ENCODE measurements around the gene C2orf78. TPM values are rescaled to one million over a fixed set of nuclear protein-coding genes. Genes with fewer than 3 reads are reported as not detected.

The C2orf78 gene
- total and polyA plus RNA-seq, 8 donors: not detected

DNA sequence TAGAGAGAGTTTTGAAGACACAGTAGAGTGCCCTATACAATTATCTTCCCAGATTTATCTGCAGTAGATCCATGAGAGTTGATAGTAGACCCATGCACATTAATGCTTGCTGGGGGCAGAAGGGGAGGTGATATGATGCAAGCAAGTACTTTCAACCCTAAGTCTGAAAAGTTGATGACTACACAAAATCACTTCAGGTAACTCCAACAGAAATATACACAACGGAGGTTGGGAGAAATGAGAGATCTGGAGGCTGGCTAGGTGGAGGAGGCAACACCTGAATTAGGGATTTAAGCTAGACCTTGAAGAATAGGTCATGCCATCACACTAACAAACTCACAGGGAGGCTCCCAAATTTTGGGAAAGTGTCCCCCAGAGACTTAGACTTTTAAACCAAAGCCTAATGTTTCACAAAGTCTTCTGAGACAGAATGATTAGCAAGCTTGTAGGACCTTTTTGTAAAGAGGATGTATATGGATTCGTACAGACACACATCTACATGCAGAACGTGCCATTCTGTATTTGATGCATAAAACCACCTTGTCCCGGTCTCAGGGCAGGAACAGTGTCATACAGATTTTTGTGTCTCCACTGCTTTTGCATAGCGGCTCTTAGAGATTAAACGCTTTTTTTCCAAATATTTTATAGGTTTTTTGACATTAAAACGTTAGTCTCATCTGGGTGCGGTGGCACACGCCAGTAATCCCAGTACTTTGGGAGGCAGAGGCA, 43.8 kb downstream of the C2orf78 start:
- Histone ChIP-seq H3K4me3 (peak overlapping the region in 2 of 4 donors; percentile 78 to 81), H3K9me3 (no peaks in the 10 kb centered on the region), H3K36me3 (no peaks in the 10 kb centered on the region), H3K4me1 (peaks cover 7 to 14% (median 14%) of the 10 kb centered on the region in 3 donors), H3K27me3 (no peaks in the 10 kb centered on the region), H3K27ac (peak overlapping the region in 1 of 4 donors; percentile 77)
- intact Hi-C loops (cut with DNase I): loop anchor here in 1 of 3 donors (10.0 kb wide), 1 partner anchor 507 kb away; no protein-coding TSS in a partner anchor
- FAIRE-seq (no peak), ATAC-seq (no peak), DNase-seq (no peak)
- TF ChIP-seq, protein P1, sequence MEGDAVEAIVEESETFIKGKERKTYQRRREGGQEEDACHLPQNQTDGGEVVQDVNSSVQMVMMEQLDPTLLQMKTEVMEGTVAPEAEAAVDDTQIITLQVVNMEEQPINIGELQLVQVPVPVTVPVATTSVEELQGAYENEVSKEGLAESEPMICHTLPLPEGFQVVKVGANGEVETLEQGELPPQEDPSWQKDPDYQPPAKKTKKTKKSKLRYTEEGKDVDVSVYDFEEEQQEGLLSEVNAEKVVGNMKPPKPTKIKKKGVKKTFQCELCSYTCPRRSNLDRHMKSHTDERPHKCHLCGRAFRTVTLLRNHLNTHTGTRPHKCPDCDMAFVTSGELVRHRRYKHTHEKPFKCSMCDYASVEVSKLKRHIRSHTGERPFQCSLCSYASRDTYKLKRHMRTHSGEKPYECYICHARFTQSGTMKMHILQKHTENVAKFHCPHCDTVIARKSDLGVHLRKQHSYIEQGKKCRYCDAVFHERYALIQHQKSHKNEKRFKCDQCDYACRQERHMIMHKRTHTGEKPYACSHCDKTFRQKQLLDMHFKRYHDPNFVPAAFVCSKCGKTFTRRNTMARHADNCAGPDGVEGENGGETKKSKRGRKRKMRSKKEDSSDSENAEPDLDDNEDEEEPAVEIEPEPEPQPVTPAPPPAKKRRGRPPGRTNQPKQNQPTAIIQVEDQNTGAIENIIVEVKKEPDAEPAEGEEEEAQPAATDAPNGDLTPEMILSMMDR (IDR thresholded peaks at IDR 0.05): no peak
- 76 to 78% methylated on average over 9 of the region's 9 CpGs for WGBS, 2 donors

DNA sequence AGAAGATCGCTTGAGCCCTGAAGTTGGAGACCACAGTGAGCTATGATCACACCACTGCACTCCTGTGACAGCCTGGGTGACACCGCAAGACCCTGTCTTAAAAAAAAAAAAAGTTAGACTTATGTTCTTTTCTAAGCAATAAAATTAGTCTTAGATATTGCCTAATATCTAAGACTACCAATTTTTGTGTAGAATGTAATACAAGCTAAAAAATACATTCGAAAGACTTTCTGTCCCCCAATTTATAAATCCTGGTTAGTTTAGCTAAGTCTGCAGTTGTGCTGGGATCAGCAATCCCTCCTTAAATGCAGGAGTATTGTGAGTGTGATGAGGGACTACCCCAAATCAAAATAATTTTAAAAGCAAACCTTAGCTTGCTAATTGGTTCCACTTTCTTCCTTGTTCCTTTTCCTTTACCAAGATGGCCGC, 44.4 kb downstream of the C2orf78 start:
- TF ChIP-seq, protein P1 (IDR thresholded peaks at IDR 0.05): no peak
- Histone ChIP-seq H3K4me3 (peak overlapping the region in 3 of 4 donors; percentile 78 to 88 (median 81)), H3K27ac (peak overlapping the region; percentile 73 to 85 (median 79)), H3K4me1 (peaks cover 7 to 14% (median 14%) of the 10 kb centered on the region in 3 donors), H3K36me3 (no peaks in the 10 kb centered on the region), H3K27me3 (no peaks in the 10 kb centered on the region), H3K9me3 (no peaks in the 10 kb centered on the region)
- WGBS, 2 donors: 59 to 64% methylated on average over 4 of the region's 4 CpGs
- intact Hi-C loops (cut with DNase I): loop anchor here in 1 of 3 donors (10.0 kb wide), 1 partner anchor 506 kb away; no protein-coding TSS in a partner anchor
- ATAC-seq: no peak
- no peak for DNase-seq
- no peak for FAIRE-seq

DNA sequence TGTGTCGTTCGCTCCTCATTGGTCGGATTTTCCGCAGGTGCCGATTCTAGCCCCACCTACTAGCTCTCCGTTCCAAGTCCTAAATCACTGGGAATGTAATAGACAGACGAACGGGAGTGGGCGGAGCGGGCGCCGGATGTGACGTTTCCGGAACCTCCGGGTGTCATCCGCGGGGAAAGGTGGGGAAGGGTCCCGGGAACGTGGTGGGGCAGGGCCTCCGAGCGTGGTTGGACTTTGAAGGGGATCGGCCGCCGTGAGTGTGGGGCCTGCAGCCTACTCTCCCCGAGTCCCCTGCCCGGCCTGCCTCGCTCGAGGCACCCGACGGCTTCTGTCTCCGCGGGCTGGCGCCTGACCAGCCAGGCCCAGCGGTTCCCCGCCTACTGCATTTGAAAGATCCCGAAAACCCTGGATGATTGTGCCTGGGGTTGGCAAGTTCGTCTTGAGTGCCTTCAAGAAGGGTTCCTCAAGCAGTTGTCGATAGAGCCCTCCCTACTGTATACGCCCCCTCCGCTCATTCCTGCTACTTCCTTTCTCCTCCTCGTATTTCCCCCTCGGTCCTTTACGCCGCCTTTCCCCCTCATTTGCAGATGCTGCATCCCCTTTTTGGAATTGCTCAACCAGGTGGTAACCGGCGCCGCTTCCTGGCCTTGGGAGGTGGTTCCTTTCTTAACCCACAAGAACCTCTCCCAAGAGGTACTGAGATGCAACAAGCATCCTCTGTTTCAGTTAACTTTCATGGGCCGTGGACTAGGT, 45.0 kb downstream of the C2orf78 start, which contains the start of gene STAMBP:
STAMBP (plus strand) TSS at position 144 of the 753 bp plus-strand sequence. CDS start 1,896 bp downstream, outside the sequence.
- Histone ChIP-seq H3K27me3 (no peaks in the 10 kb centered on the region), H3K4me1 (peaks cover 7 to 14% (median 14%) of the 10 kb centered on the region in 3 donors), H3K4me3 (peak within 1 kb of the TSS; percentile 53 to 88 (median 80)), H3K36me3 (no peaks in the 10 kb centered on the region), H3K9me3 (no peaks in the 10 kb centered on the region), H3K27ac (peak within 1 kb of the TSS; percentile 73 to 85 (median 79))
- TF ChIP-seq, protein P1 (IDR thresholded peaks at IDR 0.05): no peak
- FAIRE-seq: peak; percentile 88
- WGBS, 2 donors: 0% methylated on average over 47 to 48 of the region's 48 CpGs
- ATAC-seq: peak; percentile 99 to 100 (median 99)
- intact Hi-C loops (cut with DNase I): loop anchor here in 1 of 3 donors (10.0 kb wide), 1 partner anchor 506 kb away; no protein-coding TSS in a partner anchor
- DNase-seq: peak; percentile 95 to 97 (median 97)

DNA sequence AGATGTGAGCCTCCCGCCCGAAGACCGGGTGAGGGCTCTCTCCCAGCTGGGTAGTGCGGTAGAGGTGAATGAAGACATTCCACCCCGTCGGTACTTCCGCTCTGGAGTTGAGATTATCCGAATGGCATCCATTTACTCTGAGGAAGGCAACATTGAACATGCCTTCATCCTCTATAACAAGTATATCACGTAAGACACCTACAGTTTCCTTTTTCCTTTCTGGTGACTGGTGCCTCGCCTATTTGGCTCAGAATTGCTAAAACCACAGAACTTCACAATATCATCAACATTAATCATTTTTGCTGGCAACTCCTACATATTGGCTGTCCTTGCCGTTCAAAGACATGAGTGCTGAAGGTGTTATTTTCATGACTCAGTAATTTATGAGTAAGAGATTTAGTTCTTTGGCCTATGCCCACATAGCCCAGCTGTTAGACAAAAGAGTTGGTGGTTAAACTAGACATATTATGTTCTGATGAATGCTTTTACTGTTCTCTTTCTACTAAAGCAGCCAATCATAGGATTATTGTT, 47.0 kb downstream of the C2orf78 start:
- no peaks in the 10 kb centered on the region for H3K9me3 ChIP-seq
- FAIRE-seq: no peak
- no peak for DNase-seq
- H3K4me1 ChIP-seq: peaks cover 7 to 14% (median 14%) of the 10 kb centered on the region in 3 donors
- WGBS, 2 donors: 81 to 84% methylated on average over 11 of the region's 11 CpGs
- no peak overlapping the region for H3K4me3 ChIP-seq
- no peak overlapping the region for H3K27ac ChIP-seq
- intact Hi-C loops (cut with DNase I): no loop called here
- ATAC-seq: no peak
- TF ChIP-seq, protein P1 (IDR thresholded peaks at IDR 0.05): no peak
- no peaks in the 10 kb centered on the region for H3K36me3 ChIP-seq
- no peaks in the 10 kb centered on the region for H3K27me3 ChIP-seq

Measured in pancreas (tissue), 10 donors.